ENCODE data around the gene KCNK18. TPM values are rescaled to one million over a fixed set of nuclear protein-coding genes. Genes with fewer than 3 reads are reported as not detected.

Gene KCNK18
- total RNA-seq, 1 experiment from 2014 or later = not detected

- DNase-seq (ENCODE audit: low read depth) = no peak
Observed at GRCh38 chr10:117250411-117250810, 53.1 kb downstream of the KCNK18 start.

GRCh38 chr10:117253908-117254307 lies 56.6 kb downstream of the KCNK18 start:
- DNase-seq (ENCODE audit: low read depth) = no peak

- DNase-seq (ENCODE audit: low read depth) = no peak
Observed at GRCh38 chr10:117254338-117254737, 57.0 kb downstream of the KCNK18 start.

GRCh38 chr10:117254774-117255735 lies 57.8 kb downstream of the KCNK18 start:
- no peak for DNase-seq (ENCODE audit: low read depth)

- no peak for DNase-seq (ENCODE audit: low read depth)
Observed at GRCh38 chr10:117255835-117256460, 58.7 kb downstream of the KCNK18 start.

GRCh38 chr10:117256910-117257309 lies 59.6 kb downstream of the KCNK18 start:
- no peak for DNase-seq (ENCODE audit: low read depth)

GRCh38 chr10:117257721-117258120 lies 60.4 kb downstream of the KCNK18 start:
- DNase-seq (ENCODE audit: low read depth) = no peak

GRCh38 chr10:117259279-117259678 lies 62.0 kb downstream of the KCNK18 start:
- no peak for DNase-seq (ENCODE audit: low read depth)

Other genes with a start within 250 kb of the KCNK18 start
- gene SHTN1, start 192.3 kb upstream of the KCNK18 start, total RNA-seq (2014; rRNA removed; shearing (Covaris generic)) = 4.0 and 4.6 TPM in 2 replicates
- 1.0 and 2.3 TPM in 2 replicates for gene VAX1, start 59.2 kb upstream of the KCNK18 start, total RNA-seq (2014; rRNA removed; shearing (Covaris generic))
- gene SLC18A2, start 43.6 kb downstream of the KCNK18 start, total RNA-seq (2014; rRNA removed; shearing (Covaris generic)) = not detected in 2 replicates
- gene PDZD8, start 178.0 kb downstream of the KCNK18 start, total RNA-seq (2014; rRNA removed; shearing (Covaris generic)) = 12.6 and 13.2 TPM in 2 replicates